HG03342 (cell line): Measurements from ENCODE around the gene CA9.
"Not testable (repeated sequence)": the region's sequence is repeated elsewhere in the genome, so short reads cannot be mapped to it uniquely, and the experiment has no call there.

ENCODE experiments used
- ATAC-seq: cut with Tn5 transposase; IDR thresholded peaks from one replicate; pipeline ENCODE4 v1.9.1; 2021; ENCODE audit warnings: mild to moderate bottlenecking, moderate library complexity; ENCODE audit not compliant: unreplicated experiment

The CA9 gene

GRCh38 chr9:35673132-35674024 lies at the start of gene CA9:
CA9 (plus strand) TSS chr9:35673928; CDS start chr9:35673960, 32 bp downstream.
- ATAC-seq = no peak

GRCh38 chr9:35627575-35627974 lies 46.2 kb upstream of the CA9 start:
- no peak for ATAC-seq

- no peak for ATAC-seq
Measured at GRCh38 chr9:35628389-35628991, 45.2 kb upstream of the CA9 start.

- no peak for ATAC-seq
Measured at GRCh38 chr9:35629597-35629996, 44.1 kb upstream of the CA9 start.

- ATAC-seq = no peak
Measured at GRCh38 chr9:35635730-35636129, 38.0 kb upstream of the CA9 start.

- no peak for ATAC-seq
Measured at GRCh38 chr9:35636135-35636876, 37.4 kb upstream of the CA9 start.

- ATAC-seq = not testable (repeated sequence)
Measured at GRCh38 chr9:35636877-35637246, 36.9 kb upstream of the CA9 start.

GRCh38 chr9:35637427-35637955 lies 36.2 kb upstream of the CA9 start:
- ATAC-seq = not testable (repeated sequence)

GRCh38 chr9:35638751-35639150 lies 35.0 kb upstream of the CA9 start:
- not testable (repeated sequence) for ATAC-seq

GRCh38 chr9:35639225-35639624 lies 34.5 kb upstream of the CA9 start:
- ATAC-seq = not testable (repeated sequence)

GRCh38 chr9:35639631-35640030 lies 34.1 kb upstream of the CA9 start:
- no peak for ATAC-seq

- not testable (repeated sequence) for ATAC-seq
Measured at GRCh38 chr9:35640431-35640830, 33.3 kb upstream of the CA9 start.

- ATAC-seq = not testable (repeated sequence)
Measured at GRCh38 chr9:35641478-35641877, 32.2 kb upstream of the CA9 start.

- no peak for ATAC-seq
Measured at GRCh38 chr9:35643046-35643445, 30.7 kb upstream of the CA9 start.

- ATAC-seq = not testable (repeated sequence)
Measured at GRCh38 chr9:35645736-35646135, 28.0 kb upstream of the CA9 start.

- ATAC-seq = no peak
Measured at GRCh38 chr9:35646153-35646532, 27.6 kb upstream of the CA9 start.

- ATAC-seq = peak; percentile 85
Measured at GRCh38 chr9:35646533-35647265, 27.0 kb upstream of the CA9 start.

- ATAC-seq = no peak
Measured at GRCh38 chr9:35649431-35650340, 24.0 kb upstream of the CA9 start.

- ATAC-seq = no peak
Measured at GRCh38 chr9:35650341-35651158, 23.2 kb upstream of the CA9 start, which contains the start of gene SIT1. SIT1 (minus strand) TSS chr9:35650931; CDS start chr9:35650853, 78 bp downstream.
